Hepatocyte (in vitro differentiated cells): ENCODE measurements around the gene FERMT3. TPM values are rescaled to one million over a fixed set of nuclear protein-coding genes. Genes with fewer than 3 reads are reported as not detected.

ENCODE experiments used
- DNase-seq: peaks from one replicate; pipeline ENCODE4 v3.0.0-alpha.2; 2016; ENCODE audit warnings: low spot score
- H2AFZ ChIP-seq: fragments of 200-600 bp; sonication (generic); 2 replicates; pipeline ENCODE4 v1.6.0; 2016; ENCODE audit warnings: antibody characterized with exemption, mild to moderate bottlenecking
- H3K27ac ChIP-seq: fragments of 200-600 bp; sonication (generic); 2 replicates; pipeline ENCODE4 v1.5.1; 2016; ENCODE audit warnings: mild to moderate bottlenecking
- H3K27me3 ChIP-seq: fragments of 200-600 bp; sonication (generic); 2 replicates; pipeline ENCODE4 v1.6.1; 2016
- H3K36me3 ChIP-seq: fragments of 200-600 bp; sonication (generic); replicated peaks from 2 replicates; pipeline ENCODE4 v1.5.1; 2016; ENCODE audit warnings: low read depth; ENCODE audit not compliant: insufficient read depth
- H3K4me1 ChIP-seq: fragments of 200-600 bp; sonication (generic); 2 replicates; pipeline ENCODE4 v1.5.1; 2016; ENCODE audit warnings: mild to moderate bottlenecking, moderate library complexity; ENCODE audit not compliant: insufficient read depth
- H3K4me2 ChIP-seq: fragments of 200-600 bp; sonication (generic); 2 replicates; pipeline ENCODE4 v1.6.0; 2016
- H3K4me3 ChIP-seq: fragments of 200-600 bp; sonication (generic); 2 replicates; pipeline ENCODE4 v1.5.1; 2016; ENCODE audit warnings: mild to moderate bottlenecking
- H3K79me2 ChIP-seq: fragments of 200-600 bp; sonication (generic); 2 replicates; pipeline ENCODE4 v1.6.0; 2017; ENCODE audit warnings: mild to moderate bottlenecking
- H3K9me2 ChIP-seq: fragments of 200-600 bp; sonication (generic); replicated peaks from 2 replicates; pipeline ENCODE4 v1.6.0; 2017; ENCODE audit warnings: mild to moderate bottlenecking; ENCODE audit not compliant: insufficient read depth
- H3K9me3 ChIP-seq: fragments of 200-600 bp; sonication (generic); 2 replicates; pipeline ENCODE4 v1.5.1; 2016; ENCODE audit warnings: low read depth, mild to moderate bottlenecking
- H4K20me1 ChIP-seq: fragments of 200-600 bp; sonication (generic); 2 replicates; pipeline ENCODE4 v1.6.0; 2016; ENCODE audit warnings: mild to moderate bottlenecking; ENCODE audit not compliant: insufficient read depth, poor library complexity, severe bottlenecking
- CTCF ChIP-seq: fragments of 200-600 bp; sonication (generic); IDR thresholded peaks from 2 replicates; pipeline ENCODE4 v1.5.1; 2016; ENCODE audit warnings: antibody characterized with exemption, mild to moderate bottlenecking; ENCODE audit not compliant: poor library complexity
- EZH2 ChIP-seq: fragments of 200-600 bp; sonication (generic); IDR thresholded peaks from 2 replicates; pipeline ENCODE4 v1.6.1; 2016; ENCODE audit warnings: antibody characterized with exemption, mild to moderate bottlenecking, borderline replicate concordance
- EZH2phosphoT487 ChIP-seq: fragments of 200-600 bp; sonication (generic); IDR thresholded peaks from one replicate; pipeline ENCODE4 v1.6.1; 2018; ENCODE audit warnings: antibody characterized with exemption, mild to moderate bottlenecking, low read depth, moderate library complexity; ENCODE audit not compliant: unreplicated experiment, severe bottlenecking
- WGBS: methylation state at CpG from one replicate; pipeline ENCODE4 v1.1.6; 2016; ENCODE audit warnings: low lambda C conversion rate; ENCODE audit errors: missing lambda C conversion rate; 5-methylcytosine and 5-hydroxymethylcytosine counted together
- polyA plus RNA-seq: library from polyadenylated mRNA; unstranded; fragments of >200 nt; fragmentation: Nextera tagmentation; extraction: Ambion mirVana; gene quantifications from 2 replicates; pipeline ENCODE4 v1.2.1, GENCODE V29; 2016
- total RNA-seq: library from RNA; depleted of rRNA; stranded (reverse); fragments of >200 nt; gene quantifications from 2 replicates; pipeline ENCODE4 v1.2.3, GENCODE V29; 2014

The FERMT3 gene
- total and polyA plus RNA-seq, 2 experiments from 2014 or later, result 1.6 TPM; not detected in 1

- no peak overlapping the region for H3K27ac ChIP-seq
- peak overlapping the region; percentile 99 for H3K4me2 ChIP-seq
- H3K4me1 ChIP-seq, result peaks cover 16% of the 10 kb centered on the region
- no peak for DNase-seq
- H3K36me3 ChIP-seq, result no peaks in the 10 kb centered on the region
- H3K79me2 ChIP-seq, result peaks cover 16% of the 10 kb centered on the region
- H3K9me2 ChIP-seq, result no peaks in the 10 kb centered on the region
- H3K27me3 ChIP-seq, result no peaks in the 10 kb centered on the region
- 80% methylated on average over 8 of the region's 8 CpGs for WGBS
- no peaks in the 10 kb centered on the region for H3K9me3 ChIP-seq
- no peak overlapping the region for H2AFZ ChIP-seq
- TF ChIP-seq EZH2phosphoT487, result no peak
- no peak for TF ChIP-seq EZH2
- no peak for TF ChIP-seq CTCF
- H4K20me1 ChIP-seq, result peaks cover 5% of the 10 kb centered on the region
- H3K4me3 ChIP-seq, result no peak overlapping the region
These were observed 46.5 kb downstream of the FERMT3 start for GRCh38 chr11:64253043-64253442.

- H4K20me1 ChIP-seq, result peaks cover 5% of the 10 kb centered on the region
- no peaks in the 10 kb centered on the region for H3K27me3 ChIP-seq
- no peaks in the 10 kb centered on the region for H3K36me3 ChIP-seq
- WGBS, result 85% methylated on average over 5 of the region's 5 CpGs
- TF ChIP-seq EZH2phosphoT487, result no peak
- no peak for TF ChIP-seq CTCF
- TF ChIP-seq EZH2, result no peak
- no peaks in the 10 kb centered on the region for H3K9me3 ChIP-seq
- H3K79me2 ChIP-seq, result peaks cover 16% of the 10 kb centered on the region
- no peak for DNase-seq
- peaks cover 14% of the 10 kb centered on the region for H3K4me1 ChIP-seq
- no peaks in the 10 kb centered on the region for H3K9me2 ChIP-seq
- peak overlapping the region; percentile 99 for H3K4me2 ChIP-seq
- no peak overlapping the region for H3K4me3 ChIP-seq
- H3K27ac ChIP-seq, result no peak overlapping the region
- H2AFZ ChIP-seq, result no peak overlapping the region
These were observed 47.0 kb downstream of the FERMT3 start for GRCh38 chr11:64253481-64253880.

- 95% methylated on average over 6 of the region's 7 CpGs for WGBS
These were observed 47.8 kb downstream of the FERMT3 start for GRCh38 chr11:64254326-64254725.

More at GRCh38 chr11:64254326-64254725, 47.8 kb downstream of the FERMT3 start:
- no peak for DNase-seq
- no peak for TF ChIP-seq CTCF
- no peak for TF ChIP-seq EZH2phosphoT487
- no peak for TF ChIP-seq EZH2
- no peak overlapping the region for H3K4me2 ChIP-seq
- no peaks in the 10 kb centered on the region for H3K9me3 ChIP-seq
- H3K4me3 ChIP-seq, result no peak overlapping the region
- H3K4me1 ChIP-seq, result peaks cover 14% of the 10 kb centered on the region
- H3K27me3 ChIP-seq, result no peaks in the 10 kb centered on the region
- H3K27ac ChIP-seq, result no peak overlapping the region
- H3K9me2 ChIP-seq, result no peaks in the 10 kb centered on the region
- H3K36me3 ChIP-seq, result no peaks in the 10 kb centered on the region
- no peak overlapping the region for H2AFZ ChIP-seq
- peaks cover 16% of the 10 kb centered on the region for H3K79me2 ChIP-seq
- H4K20me1 ChIP-seq, result peaks cover 5% of the 10 kb centered on the region
